Muscle of back (tissue), 11 donors: ENCODE data around the gene TRMT44. TPM values are rescaled to one million over a fixed set of nuclear protein-coding genes. Genes with fewer than 3 reads are reported as not detected.
A peak's percentile ranks its signal among the peaks of the same experiment; 100 is the strongest.
"Not testable (repeated sequence)": the region's sequence is repeated elsewhere in the genome, so short reads cannot be mapped to it uniquely, and the experiment has no call there.

Source experiments
- DNase-seq, 3 donors: peaks; one replicate each; pipeline versions ENCODE4 v3.0.0 to v3.0.0-alpha.2; 2013
- polyA plus RNA-seq, 10 donors: library from polyadenylated mRNA; unstranded; fragments of 120-200 nt; gene quantifications; one replicate each; pipeline ENCODE4 v1.2.1, GENCODE V29; 2013; ENCODE audit not compliant: insufficient read length in 10 of 10

The TRMT44 gene
- polyA plus RNA-seq, 10 donors = 7.9 to 12.9 (median 10.4) TPM

DNA sequence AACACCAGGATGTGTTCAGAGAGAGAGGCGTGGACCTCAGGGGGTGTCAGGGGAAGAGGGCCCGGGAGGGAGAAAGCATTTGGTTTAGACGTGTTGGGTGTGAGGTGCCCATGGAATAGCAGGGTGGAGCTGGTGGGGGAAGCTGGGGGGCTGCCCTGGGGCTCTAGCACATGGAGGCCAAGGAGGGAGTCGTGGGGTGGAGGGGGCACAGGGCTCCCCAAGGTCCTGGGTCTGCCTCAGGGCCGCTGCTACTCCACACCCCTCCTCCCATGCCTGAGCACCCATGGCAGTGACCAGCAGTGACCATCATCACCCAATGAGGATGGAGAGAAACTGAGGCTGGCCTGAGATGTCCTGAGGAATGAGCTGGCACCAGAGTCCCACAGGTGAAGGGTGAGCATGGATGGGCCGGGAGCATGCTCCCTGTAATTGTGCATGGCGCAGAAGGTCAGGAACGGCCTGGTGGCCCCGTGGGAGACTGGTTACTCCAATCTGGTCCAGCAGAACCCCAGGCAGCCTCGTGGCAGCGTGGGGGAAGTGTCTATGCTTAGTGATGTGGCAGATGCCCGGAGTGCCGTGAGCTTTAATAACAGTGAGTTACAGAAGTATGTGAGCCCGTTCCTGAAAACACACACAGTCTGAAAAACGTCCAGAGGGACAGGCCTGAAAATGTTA, 70.2 kb downstream of the TRMT44 start:
- no peak for DNase-seq

DNA sequence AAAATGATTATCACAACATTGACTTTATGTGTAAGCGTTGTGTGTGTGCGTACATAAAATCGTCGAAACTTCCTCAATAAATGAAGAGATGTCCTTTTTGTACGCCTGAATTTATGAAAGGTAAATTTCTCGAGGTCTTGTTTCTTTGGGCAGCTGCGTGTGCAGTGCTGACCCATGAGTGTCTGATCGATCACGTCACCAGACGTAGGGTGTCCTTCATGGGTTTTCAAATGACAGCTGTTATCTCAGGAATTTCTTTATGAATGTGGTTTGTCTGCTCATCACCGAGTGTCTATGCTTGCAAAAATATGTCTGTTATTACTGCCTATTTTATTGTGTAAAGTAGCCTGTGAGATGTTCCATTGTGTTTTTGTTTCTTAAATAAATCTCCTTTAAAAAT, 71.9 kb downstream of the TRMT44 start:
- no peak for DNase-seq

DNA sequence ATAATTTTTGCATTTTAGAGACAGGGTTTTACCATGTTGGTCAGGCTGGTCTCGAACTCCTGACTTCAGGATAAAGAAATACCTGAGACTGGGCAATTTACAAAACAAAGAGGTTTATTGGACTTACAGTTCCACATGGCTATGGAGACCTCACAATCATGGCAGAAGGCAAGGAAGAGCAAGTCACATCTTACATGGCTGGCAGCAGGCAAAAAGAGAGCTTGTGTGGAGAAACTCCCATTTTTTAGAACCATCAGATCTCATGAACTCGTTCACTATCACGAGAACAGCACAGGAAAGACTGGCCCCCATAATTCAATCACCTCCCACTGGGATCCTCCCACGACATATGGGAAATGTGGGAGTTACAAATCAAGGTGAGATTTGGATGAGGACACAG, 72.5 kb downstream of the TRMT44 start:
- not testable (repeated sequence) for DNase-seq

DNA sequence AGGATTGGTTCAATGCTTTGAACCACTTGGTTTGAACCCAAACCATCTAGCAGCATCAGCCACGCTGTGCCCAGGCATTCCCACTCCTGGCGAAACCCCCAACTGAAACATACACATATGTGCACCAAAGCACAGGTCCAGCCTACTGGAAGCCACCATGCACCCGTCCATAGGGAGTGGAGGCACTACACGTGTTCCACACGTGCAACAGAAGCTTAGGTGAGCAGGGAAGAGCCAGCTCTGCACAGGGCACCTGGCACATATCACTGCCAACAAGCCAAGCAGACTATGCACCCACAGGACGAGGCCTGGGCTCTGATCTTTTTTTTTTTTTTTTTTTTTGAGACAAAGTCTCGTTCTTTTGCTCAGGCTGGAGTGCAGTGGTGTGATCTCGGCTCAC, 73.4 kb downstream of the TRMT44 start:
- DNase-seq = no peak

DNA sequence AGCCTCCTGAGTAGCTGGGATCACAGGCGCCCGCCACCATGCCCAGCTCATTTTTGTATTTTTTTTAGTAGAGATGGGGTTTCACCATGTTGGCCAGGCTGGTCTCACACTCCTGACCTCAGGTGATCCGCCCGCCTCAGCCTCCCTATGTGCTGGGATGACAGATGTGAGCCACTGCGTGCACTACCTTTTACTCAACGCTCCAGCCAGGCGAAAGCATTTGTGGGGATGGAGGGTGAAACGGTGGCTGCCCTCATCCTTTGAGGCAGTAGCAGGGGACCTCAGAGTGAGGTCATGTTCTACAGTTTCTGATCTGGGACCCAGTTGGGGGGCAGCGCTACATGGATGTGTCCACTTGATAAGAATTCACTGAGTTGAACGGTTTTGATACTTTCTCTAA, 73.8 kb downstream of the TRMT44 start:
- no peak for DNase-seq

DNA sequence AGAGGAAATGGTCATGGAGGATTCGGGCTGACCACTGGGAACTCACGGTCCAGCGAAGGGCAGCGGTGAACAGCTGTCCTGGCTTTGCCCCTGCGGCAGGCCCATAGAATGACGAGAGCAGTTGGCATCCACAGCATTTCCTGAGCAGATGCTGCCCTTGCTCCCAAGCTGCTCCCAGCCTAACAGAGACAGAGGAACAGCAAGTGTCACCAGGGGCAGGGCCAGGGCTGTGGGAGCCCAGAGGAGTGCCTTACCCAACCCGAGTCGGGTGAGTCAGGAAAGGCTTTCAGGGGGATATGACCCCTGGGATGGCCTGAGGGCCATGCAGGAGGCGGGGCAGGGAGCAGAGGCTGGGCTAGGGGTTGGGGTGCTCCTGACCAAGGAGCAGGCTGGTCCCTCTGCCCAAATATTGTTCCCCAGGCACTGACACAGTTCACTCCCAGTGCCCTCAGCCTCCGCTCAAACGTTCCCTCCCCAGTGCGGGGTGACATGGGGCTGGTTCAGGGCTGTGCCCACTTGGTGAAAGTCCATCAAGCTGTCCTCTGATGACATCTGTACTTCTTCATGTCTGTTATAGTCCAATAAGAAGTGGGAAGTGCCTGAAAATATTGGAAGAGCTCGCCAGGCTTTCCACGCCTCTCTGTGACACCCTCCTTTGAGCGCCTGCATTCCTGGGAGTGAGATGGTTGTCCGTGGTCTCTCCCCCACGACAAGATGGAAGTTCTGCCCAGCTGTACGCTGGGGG, 74.9 kb downstream of the TRMT44 start:
- peak; percentile 29 to 71 (median 42) for DNase-seq

DNA sequence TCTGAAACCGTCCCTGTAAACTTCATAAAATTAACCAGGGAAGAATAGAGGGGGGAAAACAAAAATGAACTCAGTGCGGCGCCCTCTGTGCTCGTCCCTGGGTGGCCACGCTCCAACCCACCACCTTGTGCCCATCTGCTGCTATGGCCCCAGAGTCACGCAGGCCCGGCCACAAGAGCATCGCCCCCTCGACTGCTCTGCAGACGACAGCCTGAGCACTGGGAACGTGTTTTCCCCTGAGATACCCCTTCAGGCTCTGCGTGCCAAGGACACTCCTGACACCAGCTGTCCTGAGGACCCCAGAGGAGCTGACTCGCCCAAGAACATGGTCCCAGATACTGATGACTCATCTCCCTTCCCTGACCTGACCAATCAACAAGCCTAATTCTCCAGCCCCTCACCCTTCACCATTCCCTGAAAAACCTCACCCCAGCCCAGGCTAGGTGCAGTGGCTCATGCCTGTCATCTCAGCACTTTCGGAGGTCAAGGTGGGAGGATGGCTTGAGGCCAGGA, 75.5 kb downstream of the TRMT44 start:
- DNase-seq = no peak

DNA sequence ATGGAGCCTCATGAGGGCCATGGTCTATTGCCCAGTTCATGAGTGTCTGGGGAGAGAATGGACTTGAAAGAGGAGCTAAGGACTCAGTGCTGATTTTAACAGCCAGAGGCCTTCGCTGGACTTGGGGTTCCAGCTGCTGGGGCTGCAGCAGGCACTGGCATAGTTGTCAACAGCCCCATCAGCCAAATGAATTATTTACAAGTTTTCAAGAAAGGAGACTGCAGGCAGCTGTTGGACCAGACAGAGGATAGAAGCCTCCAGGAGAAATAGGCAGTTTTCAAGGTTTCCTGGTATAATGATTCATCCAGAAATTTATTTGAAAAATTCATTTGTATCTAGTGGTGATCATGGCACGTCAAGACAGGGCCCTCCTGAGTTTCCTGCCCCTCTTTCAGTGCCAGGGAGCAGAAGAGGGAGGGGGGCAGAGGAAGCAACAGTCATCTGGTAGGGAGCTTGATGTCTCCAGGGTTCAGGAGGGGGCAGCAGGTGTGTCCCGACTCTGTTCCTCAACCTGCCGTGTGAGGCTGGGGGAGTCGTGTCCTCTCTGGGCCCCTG, 76.5 kb downstream of the TRMT44 start:
- DNase-seq = no peak

DNA sequence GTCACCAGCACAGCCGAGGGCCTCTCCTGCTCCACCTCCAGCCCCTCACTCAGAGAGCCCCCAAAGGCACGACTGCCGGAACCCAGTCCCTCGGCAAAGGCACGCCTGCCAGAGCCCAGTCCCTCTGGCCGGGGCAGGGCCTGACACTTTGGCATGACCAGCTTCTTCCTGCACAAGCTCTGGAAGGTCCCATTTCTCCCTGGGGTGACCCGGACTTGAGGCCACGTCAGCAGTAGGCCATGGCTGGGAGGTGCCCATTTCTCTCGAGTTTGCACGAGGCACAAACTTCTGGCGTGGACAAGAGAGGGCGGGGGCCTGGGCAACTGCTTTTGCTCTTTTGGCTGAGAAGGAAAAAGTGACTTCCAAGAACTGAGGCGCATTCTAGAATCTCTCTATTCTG, 77.4 kb downstream of the TRMT44 start:
- DNase-seq = no peak

DNA sequence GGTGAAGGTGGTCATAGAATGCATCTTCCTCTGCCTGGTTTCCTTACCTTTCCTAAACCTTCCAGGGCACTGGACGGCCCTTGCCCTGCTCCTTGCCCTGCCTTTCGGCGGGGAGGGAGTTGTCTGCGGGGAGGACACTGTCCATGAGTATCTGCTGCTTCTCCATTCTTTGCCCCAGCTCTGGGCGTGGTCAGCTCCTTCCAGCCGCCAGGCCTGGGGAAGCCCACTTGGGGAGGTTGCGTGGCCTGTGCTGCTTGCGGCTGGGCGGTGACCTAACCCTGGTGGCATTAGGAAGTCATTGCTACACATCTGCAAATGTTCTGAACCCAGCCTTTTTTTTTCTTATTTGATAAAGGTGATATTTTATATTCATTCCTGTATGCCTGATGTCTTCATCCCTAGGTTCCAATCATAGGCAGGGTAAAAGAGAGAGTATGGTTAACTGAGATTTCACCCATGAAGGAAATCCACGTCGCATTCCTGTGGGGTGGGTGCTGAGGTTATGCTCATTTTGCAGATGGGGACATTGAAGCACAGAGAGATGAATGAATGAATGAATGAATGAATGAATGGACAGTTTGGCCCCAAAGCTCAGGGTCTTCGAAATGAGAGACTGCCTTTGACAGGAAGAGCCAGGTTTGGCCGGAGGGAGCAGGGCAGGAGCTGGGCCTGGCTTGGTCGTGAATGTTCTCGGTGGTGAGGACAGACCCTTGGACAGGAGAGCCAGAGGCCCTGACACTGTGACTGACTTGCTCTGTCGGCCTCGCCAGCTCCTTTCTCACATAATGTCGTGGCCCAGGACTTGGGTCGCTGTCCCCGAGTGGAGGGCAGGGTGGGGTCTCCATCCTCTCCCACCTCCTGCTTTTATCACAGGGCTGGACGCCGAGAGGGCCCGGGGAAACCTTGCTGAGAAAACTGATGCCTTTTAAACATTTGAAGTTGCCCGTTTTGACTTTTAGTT, 81.9 kb downstream of the TRMT44 start:
- no peak for DNase-seq

DNA sequence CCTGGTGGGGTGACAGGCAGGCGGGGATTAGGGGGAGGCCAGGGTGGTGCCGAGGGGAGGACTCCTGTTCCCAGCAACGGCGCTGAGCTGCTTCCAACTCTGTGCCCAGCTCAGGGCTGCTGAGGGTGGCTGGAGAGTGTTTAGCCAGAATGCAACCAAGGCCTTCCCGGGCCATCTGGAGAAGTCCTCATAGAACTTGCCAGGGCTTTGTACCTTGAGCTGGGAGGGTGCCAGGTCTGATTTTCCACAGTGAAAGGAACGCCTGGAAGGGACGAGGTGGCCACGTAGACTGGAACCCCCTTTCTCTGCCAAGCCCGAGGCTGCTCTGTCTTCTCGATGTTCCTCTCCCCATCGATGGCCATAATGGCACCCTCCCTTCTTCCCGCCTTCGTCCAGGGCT, 82.6 kb downstream of the TRMT44 start:
- no peak for DNase-seq

DNA sequence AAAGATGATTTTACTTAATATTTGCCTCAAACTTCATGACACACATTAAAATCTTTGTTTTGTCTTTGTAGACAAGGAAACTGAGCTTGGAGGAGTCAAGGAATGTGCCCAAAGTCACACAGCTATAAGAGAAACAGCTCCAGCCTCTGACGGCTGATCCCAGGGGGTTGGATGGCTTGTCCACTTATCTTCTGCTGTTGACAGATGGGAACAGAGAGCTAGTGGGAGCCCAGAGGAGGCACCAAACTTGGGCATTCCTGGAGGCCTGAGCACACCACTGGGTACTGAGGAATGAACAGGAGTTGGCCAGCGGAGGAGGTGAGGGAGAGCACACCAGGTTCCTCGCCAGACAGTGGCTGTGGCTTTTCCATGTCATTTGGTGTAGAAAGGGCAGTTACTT, 83.2 kb downstream of the TRMT44 start:
- no peak for DNase-seq

DNA sequence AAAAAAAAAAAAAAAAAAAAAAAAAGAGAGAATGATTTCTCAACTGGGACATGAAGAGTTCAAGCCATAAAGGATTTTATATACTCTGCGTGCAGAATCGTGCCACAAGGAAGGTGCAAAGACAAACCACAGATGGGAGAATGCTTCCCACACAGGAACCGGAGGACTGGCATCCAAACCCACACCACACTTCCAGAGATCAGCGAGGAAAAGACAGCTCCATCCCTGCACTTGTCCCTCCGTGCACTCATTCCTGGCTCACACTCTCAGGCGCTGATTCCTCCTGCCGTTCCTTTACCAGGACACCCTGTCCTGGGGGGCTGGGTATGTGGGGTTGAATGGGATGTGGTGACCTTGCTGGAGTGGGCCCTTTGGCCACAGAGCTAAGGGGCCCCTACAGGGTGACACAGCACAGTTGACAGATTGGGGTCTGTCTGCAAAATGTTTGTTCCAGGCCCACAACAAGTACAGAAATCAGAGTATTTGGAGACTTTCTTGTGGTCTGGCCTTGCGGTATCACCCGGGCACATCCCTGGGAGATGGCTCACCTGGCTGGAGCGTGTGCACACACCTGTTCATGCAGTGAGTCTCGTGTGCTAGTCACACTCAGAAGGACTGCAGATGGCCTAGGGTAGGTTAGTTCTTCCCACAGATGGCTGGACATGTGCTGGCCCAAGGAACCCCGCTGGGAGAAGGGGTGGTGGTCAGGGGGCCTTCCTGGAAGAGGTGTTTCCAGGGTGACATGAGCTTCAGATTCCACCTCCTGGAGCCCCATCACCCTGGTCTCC, 84.2 kb downstream of the TRMT44 start:
- DNase-seq = no peak

DNA sequence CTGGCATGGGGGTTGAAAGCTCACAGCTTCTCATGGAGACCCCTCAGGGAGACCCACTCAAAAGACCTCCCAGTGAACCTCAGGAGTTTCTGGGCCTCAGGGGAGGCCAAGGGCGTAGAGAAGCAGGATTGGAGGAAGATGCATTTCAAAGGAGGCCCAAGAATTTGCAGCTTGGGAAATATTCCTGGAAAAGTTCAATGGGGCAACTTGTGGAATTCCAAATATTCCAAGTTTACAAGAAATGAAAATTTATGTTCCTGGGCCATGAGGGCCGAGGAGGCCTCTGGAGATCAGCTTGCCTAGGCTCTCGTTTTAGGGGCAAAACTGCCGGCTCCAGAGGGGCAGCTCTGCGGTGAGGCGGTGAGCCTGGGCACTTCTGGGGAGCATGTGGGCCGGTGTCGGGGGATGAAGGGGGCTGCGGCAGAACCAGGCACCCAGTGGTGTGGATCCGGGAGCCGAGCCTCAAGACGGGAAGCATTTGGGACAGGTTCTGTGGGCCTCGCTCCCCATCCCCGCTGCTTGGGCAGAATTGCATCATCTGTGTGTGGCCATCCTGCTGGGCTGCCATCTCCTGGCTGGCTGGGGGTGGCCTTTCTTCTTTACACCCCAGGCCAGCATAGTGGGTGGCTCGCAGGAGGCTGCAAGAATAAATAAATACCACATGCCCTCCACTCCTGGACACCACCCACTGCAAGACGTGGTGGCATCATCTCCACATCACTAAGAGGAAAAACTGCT, 85.0 kb downstream of the TRMT44 start:
- no peak for DNase-seq

Other genes with a start within 250 kb of the TRMT44 start
- gene SH3TC1, start 241.5 kb upstream of the TRMT44 start, polyA plus RNA-seq = 10 to 100 TPM in 4 of 10 donors, 1 to 10 TPM in 6; 5.9 to 24.5 (median 8.0) TPM
- gene HTRA3, start 171.0 kb upstream of the TRMT44 start, polyA plus RNA-seq = 10 to 100 TPM; 29.5 to 69.5 (median 51.7) TPM
- gene ACOX3, start 54 bp upstream of the TRMT44 start, polyA plus RNA-seq = 10 to 100 TPM; 12.6 to 20.2 (median 15.5) TPM
- gene GPR78, start 139.6 kb downstream of the TRMT44 start, polyA plus RNA-seq = 1 to 10 TPM in 1 of 10 donors, under 1 TPM in 9; 0.08 to 1.0 (median 0.53) TPM
- 1 to 10 TPM; 3.8 to 9.7 (median 6.3) TPM for gene CPZ, start 152.0 kb downstream of the TRMT44 start, polyA plus RNA-seq